Gastroesophageal sphincter (tissue), 4 donors: Measurements from ENCODE around the gene CLDN22. TPM values are rescaled to one million over a fixed set of nuclear protein-coding genes. Genes with fewer than 3 reads are reported as not detected.

ENCODE experiments used
- ATAC-seq: fragments of 150-250 bp; one replicate; pipeline ENCODE4 v1.9.1; 2016; ENCODE audit warnings: mild to moderate bottlenecking, moderate library complexity
- H3K27ac ChIP-seq, 4 donors: fragments of 200-600 bp; sonication (generic) in 3 of 4; 1 replicate in 3 of 4; 2 replicates in 1 of 4; pipeline ENCODE4 v1.5.1; 2016 to 2019
- H3K27me3 ChIP-seq: fragments of 200-600 bp; sonication (generic); one replicate; pipeline ENCODE4 v1.5.1; 2019
- H3K36me3 ChIP-seq, 2 donors: fragments of 200-600 bp; sonication (generic); one replicate each; pipeline ENCODE4 v1.5.1; 2019; ENCODE audit warnings: control low read depth in 1 of 2
- H3K4me1 ChIP-seq, 3 donors: fragments of 200-600 bp; sonication (generic); 1 replicate in 2 of 3; 2 replicates in 1 of 3; pipeline ENCODE4 v1.5.1; 2016 to 2019; ENCODE audit warnings: control low read depth in 2 of 3
- H3K4me3 ChIP-seq, 2 donors: fragments of 200-600 bp; sonication (generic); one replicate each; pipeline ENCODE4 v1.5.1; 2019; ENCODE audit warnings: mild to moderate bottlenecking in 1 of 2, moderate library complexity in 1 of 2
- H3K9me3 ChIP-seq, 3 donors: fragments of 200-600 bp; sonication (generic); one replicate each; pipeline ENCODE4 v1.5.1; 2017 to 2019; ENCODE audit warnings: control low read depth in 2 of 3
- CTCF ChIP-seq, 4 experiments: fragments of 200-600 bp in 2 of 4; fragments of 450-650 bp in 2 of 4; sonication (generic) in 1 of 4; IDR thresholded peaks; one replicate each; pipeline ENCODE4 v1.5.1; 2017 to 2019; ENCODE audit warnings: antibody characterized with exemption in 4 of 4, mild to moderate bottlenecking in 2 of 4, moderate library complexity in 2 of 4
- EP300 ChIP-seq: sonication (generic); formaldehyde crosslinking; IDR thresholded peaks from one replicate; pipeline ENCODE4 v1.6.1; 2017; ENCODE audit warnings: antibody characterized with exemption, mild to moderate bottlenecking
- POLR2A ChIP-seq, 2 donors: fragments of 450-650 bp; IDR thresholded peaks; one replicate each; pipeline ENCODE4 v1.6.1; 2017; ENCODE audit warnings: antibody characterized with exemption in 2 of 2, mild to moderate bottlenecking in 2 of 2, moderate library complexity in 1 of 2
- POLR2AphosphoS5 ChIP-seq: sonication (generic); formaldehyde crosslinking; IDR thresholded peaks from one replicate; pipeline ENCODE4 v1.6.1; 2017; ENCODE audit warnings: antibody characterized with exemption
- whole genome bisulfite sequencing, 2 donors: methylation state at CpG; one replicate each; pipeline ENCODE4 v1.1.5; 2018; ENCODE audit warnings: low coverage in 1 of 2; 5-methylcytosine and 5-hydroxymethylcytosine counted together
- total RNA-seq, 4 donors: library from RNA; depleted of rRNA; stranded (reverse); fragments of >200 nt; gene quantifications; one replicate each; pipeline ENCODE4 v1.1.0, GENCODE V29; 2016

The CLDN22 gene
- total RNA-seq, 4 donors from 2014 or later: 1.4 TPM; not detected in 3

GRCh38 chr4:183291070-183291469 is 29.0 kb downstream of the CLDN22 start:
- WGBS, 2 donors: 71 to 100% methylated on average over 1 to 2 of the region's 2 CpGs
- no peak for TF ChIP-seq CTCF (IDR thresholded peaks at IDR 0.05)
- no peak for TF ChIP-seq POLR2A (IDR thresholded peaks at IDR 0.05)
- no peak for TF ChIP-seq EP300
- TF ChIP-seq POLR2AphosphoS5: no peak
- Histone ChIP-seq H3K9me3 (no peaks in the 10 kb centered on the region), H3K36me3 (peaks cover 2 to 87% of the 10 kb centered on the region in 2 donors), H3K27me3 (no peaks in the 10 kb centered on the region), H3K4me1 (no peaks in the 10 kb centered on the region), H3K4me3 (no peak overlapping the region), H3K27ac (no peak overlapping the region)
- ATAC-seq: no peak

- Histone ChIP-seq H3K27ac (no peak overlapping the region), H3K9me3 (no peaks in the 10 kb centered on the region), H3K4me3 (no peak overlapping the region), H3K27me3 (no peaks in the 10 kb centered on the region), H3K36me3 (peaks cover 2 to 87% of the 10 kb centered on the region in 2 donors), H3K4me1 (no peaks in the 10 kb centered on the region)
- no peak for TF ChIP-seq CTCF (IDR thresholded peaks at IDR 0.05)
- TF ChIP-seq EP300: no peak
- no peak for ATAC-seq
- 88 to 94% methylated on average over 4 to 5 of the region's 5 CpGs for WGBS, 2 donors
Observed at GRCh38 chr4:183289688-183290087, 30.4 kb downstream of the CLDN22 start.

- H3K4me3 ChIP-seq: no peak overlapping the region
- H3K27me3 ChIP-seq: no peaks in the 10 kb centered on the region
- no peak overlapping the region for H3K27ac ChIP-seq
- no peaks in the 10 kb centered on the region for H3K9me3 ChIP-seq
- TF ChIP-seq CTCF (IDR thresholded peaks at IDR 0.05) (no peak), EP300 (no peak), POLR2AphosphoS5 (no peak), POLR2A (IDR thresholded peaks at IDR 0.05) (no peak)
- no peak for ATAC-seq
- WGBS, 2 donors: 100% methylated on average over 1 of the region's 2 CpGs; no CpG with 5 or more reads in 1 of the 2 donors
- peaks cover 3 to 87% of the 10 kb centered on the region in 2 donors for H3K36me3 ChIP-seq
- H3K4me1 ChIP-seq: no peaks in the 10 kb centered on the region
Observed at GRCh38 chr4:183288955-183289354, 31.1 kb downstream of the CLDN22 start.

- peaks cover 5 to 93% of the 10 kb centered on the region in 2 donors for H3K36me3 ChIP-seq
- no peak for TF ChIP-seq POLR2A (IDR thresholded peaks at IDR 0.05)
- TF ChIP-seq EP300: no peak
- no peak for TF ChIP-seq CTCF (IDR thresholded peaks at IDR 0.05)
- no peak for TF ChIP-seq POLR2AphosphoS5
- no peaks in the 10 kb centered on the region for H3K9me3 ChIP-seq
- no peaks in the 10 kb centered on the region for H3K27me3 ChIP-seq
- WGBS, 2 donors: 87 to 90% methylated on average over 6 of the region's 6 CpGs
- no peak for ATAC-seq
- H3K4me3 ChIP-seq: no peak overlapping the region
- H3K27ac ChIP-seq: no peak overlapping the region
- H3K4me1 ChIP-seq: no peaks in the 10 kb centered on the region
Observed at GRCh38 chr4:183287677-183288076, 32.4 kb downstream of the CLDN22 start.

- no peaks in the 10 kb centered on the region for H3K4me1 ChIP-seq
- H3K9me3 ChIP-seq: no peaks in the 10 kb centered on the region
- 58 to 68% methylated on average over 2 of the region's 2 CpGs for WGBS, 2 donors
- H3K27ac ChIP-seq: no peak overlapping the region
- no peak overlapping the region for H3K4me3 ChIP-seq
- H3K27me3 ChIP-seq: no peaks in the 10 kb centered on the region
- ATAC-seq: no peak
- H3K36me3 ChIP-seq: peaks cover 5 to 96% of the 10 kb centered on the region in 2 donors
- TF ChIP-seq EP300 (no peak), CTCF (IDR thresholded peaks at IDR 0.05) (no peak), POLR2AphosphoS5 (no peak), POLR2A (IDR thresholded peaks at IDR 0.05) (no peak)
Observed at GRCh38 chr4:183287309-183287659, 32.8 kb downstream of the CLDN22 start.
